Measurements from ENCODE around the gene ATP11B.

DNA sequence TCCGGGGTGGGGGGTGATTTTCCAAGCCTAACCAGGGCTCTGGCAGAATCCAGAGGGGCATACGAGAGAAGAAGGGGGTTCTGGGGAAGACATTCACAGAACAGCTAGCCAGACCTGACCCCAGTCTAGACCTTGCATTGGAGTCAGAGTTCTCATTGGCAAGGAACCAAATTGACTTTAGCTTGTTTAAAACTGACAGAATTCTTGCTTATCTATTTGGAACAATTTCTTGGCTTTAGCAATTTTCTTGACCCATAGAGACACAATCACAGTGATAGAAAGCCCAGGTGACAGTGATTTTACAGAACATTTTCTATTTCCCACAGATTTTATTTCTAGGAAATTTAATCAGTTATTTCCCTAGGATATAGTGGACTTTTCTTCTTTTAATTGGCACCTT lies 23.6 kb upstream of the ATP11B start:
- TF ChIP-seq, protein P1, sequence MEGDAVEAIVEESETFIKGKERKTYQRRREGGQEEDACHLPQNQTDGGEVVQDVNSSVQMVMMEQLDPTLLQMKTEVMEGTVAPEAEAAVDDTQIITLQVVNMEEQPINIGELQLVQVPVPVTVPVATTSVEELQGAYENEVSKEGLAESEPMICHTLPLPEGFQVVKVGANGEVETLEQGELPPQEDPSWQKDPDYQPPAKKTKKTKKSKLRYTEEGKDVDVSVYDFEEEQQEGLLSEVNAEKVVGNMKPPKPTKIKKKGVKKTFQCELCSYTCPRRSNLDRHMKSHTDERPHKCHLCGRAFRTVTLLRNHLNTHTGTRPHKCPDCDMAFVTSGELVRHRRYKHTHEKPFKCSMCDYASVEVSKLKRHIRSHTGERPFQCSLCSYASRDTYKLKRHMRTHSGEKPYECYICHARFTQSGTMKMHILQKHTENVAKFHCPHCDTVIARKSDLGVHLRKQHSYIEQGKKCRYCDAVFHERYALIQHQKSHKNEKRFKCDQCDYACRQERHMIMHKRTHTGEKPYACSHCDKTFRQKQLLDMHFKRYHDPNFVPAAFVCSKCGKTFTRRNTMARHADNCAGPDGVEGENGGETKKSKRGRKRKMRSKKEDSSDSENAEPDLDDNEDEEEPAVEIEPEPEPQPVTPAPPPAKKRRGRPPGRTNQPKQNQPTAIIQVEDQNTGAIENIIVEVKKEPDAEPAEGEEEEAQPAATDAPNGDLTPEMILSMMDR (tag by site-specific recombination; IDR thresholded peaks at IDR 0.05), result no peak
- TF ChIP-seq ZNF274 (IDR thresholded peaks at IDR 0.05; ENCODE audit: low read length) (no peak), ZNF274 (tag by site-specific recombination; IDR thresholded peaks at IDR 0.05; ENCODE audit: borderline replicate concordance) (no peak), WT1 (tag by site-specific recombination; IDR thresholded peaks at IDR 0.05) (no peak), ZSCAN16 (tag by site-specific recombination; IDR thresholded peaks at IDR 0.05) (no peak), ZNF24 (tag by site-specific recombination; IDR thresholded peaks at IDR 0.05) (no peak), ZNF791 (tag by site-specific recombination; IDR thresholded peaks at IDR 0.05) (no peak), ZNF777 (tag by site-specific recombination; IDR thresholded peaks at IDR 0.05; ENCODE audit: borderline replicate concordance) (no peak), ZNF747 (tag by site-specific recombination; IDR thresholded peaks at IDR 0.05) (no peak), KLF16 (tag by site-specific recombination; IDR thresholded peaks at IDR 0.05) (no peak), ZNF623 (tag by site-specific recombination; IDR thresholded peaks at IDR 0.05) (no peak), ZNF18 (tag by site-specific recombination; IDR thresholded peaks at IDR 0.05) (no peak), KLF9 (tag by site-specific recombination; IDR thresholded peaks at IDR 0.05; ENCODE audit: low read depth) (no peak)
- TF ChIP-seq, protein P2, sequence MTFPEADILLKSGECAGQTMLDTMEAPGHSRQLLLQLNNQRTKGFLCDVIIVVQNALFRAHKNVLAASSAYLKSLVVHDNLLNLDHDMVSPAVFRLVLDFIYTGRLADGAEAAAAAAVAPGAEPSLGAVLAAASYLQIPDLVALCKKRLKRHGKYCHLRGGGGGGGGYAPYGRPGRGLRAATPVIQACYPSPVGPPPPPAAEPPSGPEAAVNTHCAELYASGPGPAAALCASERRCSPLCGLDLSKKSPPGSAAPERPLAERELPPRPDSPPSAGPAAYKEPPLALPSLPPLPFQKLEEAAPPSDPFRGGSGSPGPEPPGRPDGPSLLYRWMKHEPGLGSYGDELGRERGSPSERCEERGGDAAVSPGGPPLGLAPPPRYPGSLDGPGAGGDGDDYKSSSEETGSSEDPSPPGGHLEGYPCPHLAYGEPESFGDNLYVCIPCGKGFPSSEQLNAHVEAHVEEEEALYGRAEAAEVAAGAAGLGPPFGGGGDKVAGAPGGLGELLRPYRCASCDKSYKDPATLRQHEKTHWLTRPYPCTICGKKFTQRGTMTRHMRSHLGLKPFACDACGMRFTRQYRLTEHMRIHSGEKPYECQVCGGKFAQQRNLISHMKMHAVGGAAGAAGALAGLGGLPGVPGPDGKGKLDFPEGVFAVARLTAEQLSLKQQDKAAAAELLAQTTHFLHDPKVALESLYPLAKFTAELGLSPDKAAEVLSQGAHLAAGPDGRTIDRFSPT (tag by site-specific recombination; IDR thresholded peaks at IDR 0.05), result no peak

Measured in HEK293 (cell line).